GM21367 (cell line): ENCODE results near the gene CNGB1.

ENCODE experiments used
- ATAC-seq: cut with Tn5 transposase; IDR thresholded peaks from one replicate; pipeline ENCODE4 v1.9.1; 2021; ENCODE audit not compliant: unreplicated experiment

CNGB1 gene

GRCh38 chr16:57834936-57835335 is 136.0 kb downstream of the CNGB1 start:
- no peak for ATAC-seq
